ENCODE results near the gene PEBP1.

GRCh38 chr12:118094039-118094438 lies 41.9 kb upstream of the PEBP1 start:
- TF ChIP-seq POLR2AphosphoS5 (IDR thresholded peaks at IDR 0.05) (no peak), EP300 (IDR thresholded peaks at IDR 0.05) (no peak)
- TF ChIP-seq, protein P1, sequence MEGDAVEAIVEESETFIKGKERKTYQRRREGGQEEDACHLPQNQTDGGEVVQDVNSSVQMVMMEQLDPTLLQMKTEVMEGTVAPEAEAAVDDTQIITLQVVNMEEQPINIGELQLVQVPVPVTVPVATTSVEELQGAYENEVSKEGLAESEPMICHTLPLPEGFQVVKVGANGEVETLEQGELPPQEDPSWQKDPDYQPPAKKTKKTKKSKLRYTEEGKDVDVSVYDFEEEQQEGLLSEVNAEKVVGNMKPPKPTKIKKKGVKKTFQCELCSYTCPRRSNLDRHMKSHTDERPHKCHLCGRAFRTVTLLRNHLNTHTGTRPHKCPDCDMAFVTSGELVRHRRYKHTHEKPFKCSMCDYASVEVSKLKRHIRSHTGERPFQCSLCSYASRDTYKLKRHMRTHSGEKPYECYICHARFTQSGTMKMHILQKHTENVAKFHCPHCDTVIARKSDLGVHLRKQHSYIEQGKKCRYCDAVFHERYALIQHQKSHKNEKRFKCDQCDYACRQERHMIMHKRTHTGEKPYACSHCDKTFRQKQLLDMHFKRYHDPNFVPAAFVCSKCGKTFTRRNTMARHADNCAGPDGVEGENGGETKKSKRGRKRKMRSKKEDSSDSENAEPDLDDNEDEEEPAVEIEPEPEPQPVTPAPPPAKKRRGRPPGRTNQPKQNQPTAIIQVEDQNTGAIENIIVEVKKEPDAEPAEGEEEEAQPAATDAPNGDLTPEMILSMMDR (IDR thresholded peaks at IDR 0.05) = no peak

Measured in sigmoid colon (tissue), 4 donors.